Loucy (cell line): ENCODE data around the gene POLR2H.

Source experiments
- H2AFZ ChIP-seq: fragments of 200-600 bp; sonication (generic); 2 replicates; pipeline ENCODE4 v1.6.0; 2016; ENCODE audit warnings: antibody characterized with exemption, mild to moderate bottlenecking, low read length, moderate library complexity
- H3F3A ChIP-seq: fragments of 200-600 bp; 2 replicates; pipeline ENCODE4 v1.6.0; 2016; ENCODE audit warnings: antibody characterized with exemption, low read depth, mild to moderate bottlenecking
- H3K27me3 ChIP-seq: fragments of 200-600 bp; sonication (generic); 2 replicates; pipeline ENCODE4 v1.6.1; 2014; ENCODE audit warnings: low read length, mild to moderate bottlenecking; ENCODE audit not compliant: insufficient read depth, poor library complexity, severe bottlenecking
- H3K36me3 ChIP-seq: fragments of 200-600 bp; sonication (generic); 2 replicates; pipeline ENCODE4 v1.6.1; 2016; ENCODE audit warnings: low read length; ENCODE audit not compliant: insufficient read depth
- H3K4me1 ChIP-seq: fragments of 200-600 bp; sonication (generic); 2 replicates; pipeline ENCODE4 v1.5.1; 2014; ENCODE audit warnings: low read length, mild to moderate bottlenecking; ENCODE audit not compliant: insufficient read depth, poor library complexity, severe bottlenecking
- H3K4me2 ChIP-seq: fragments of 200-600 bp; sonication (generic); 2 replicates; pipeline ENCODE4 v1.6.0; 2014; ENCODE audit warnings: antibody characterized with exemption, low read length, low read depth, mild to moderate bottlenecking; ENCODE audit not compliant: poor library complexity, severe bottlenecking
- H3K4me3 ChIP-seq: fragments of 200-600 bp; sonication (generic); 2 replicates; pipeline ENCODE4 v1.5.1; 2014; ENCODE audit warnings: low read length, mild to moderate bottlenecking, mixed read lengths; ENCODE audit not compliant: poor library complexity, severe bottlenecking
- H3K79me2 ChIP-seq: fragments of 200-600 bp; sonication (generic); 2 replicates; pipeline ENCODE4 v1.6.1; 2014; ENCODE audit warnings: low read length; ENCODE audit not compliant: insufficient read depth
- H3K9ac ChIP-seq: fragments of 200-600 bp; sonication (generic); 2 replicates; pipeline ENCODE4 v1.6.0; 2014; ENCODE audit warnings: mild to moderate bottlenecking, low read depth, low read length, moderate library complexity; ENCODE audit not compliant: poor library complexity, severe bottlenecking
- H3K9me2 ChIP-seq: fragments of 200-600 bp; sonication (generic); replicated peaks from 2 replicates; pipeline ENCODE4 v1.6.1; 2016; ENCODE audit warnings: low read depth, low read length, mixed read lengths
- H3K9me3 ChIP-seq: fragments of 200-600 bp; sonication (generic); 2 replicates; pipeline ENCODE4 v1.6.1; 2014; ENCODE audit warnings: mild to moderate bottlenecking, antibody characterized with exemption, low read length, low read depth; ENCODE audit not compliant: insufficient read depth
- H4K20me1 ChIP-seq: fragments of 200-600 bp; sonication (generic); 2 replicates; pipeline ENCODE4 v1.6.0; 2014; ENCODE audit warnings: antibody characterized with exemption, low read length, mild to moderate bottlenecking; ENCODE audit not compliant: insufficient read depth, poor library complexity, severe bottlenecking
- CTCF ChIP-seq: fragments of 200-600 bp; sonication (generic); conservative IDR thresholded peaks from 2 replicates; pipeline ENCODE4 v1.5.1; 2014; ENCODE audit warnings: mild to moderate bottlenecking, antibody characterized with exemption, low read length
- EZH2phosphoT487 ChIP-seq: fragments of 200-600 bp; IDR thresholded peaks from 2 replicates; pipeline ENCODE4 v1.6.1; 2018; ENCODE audit warnings: antibody characterized with exemption, mild to moderate bottlenecking, moderate library complexity, borderline replicate concordance

POLR2H gene

GRCh38 chr3:184334470-184335158, 26.9 kb upstream of the POLR2H start:
- Histone ChIP-seq H3K9ac (no peak overlapping the region), H3K36me3 (peaks cover 57% of the 10 kb centered on the region; the same call in 1 of the 2 replicates), H2AFZ (no peak overlapping the region)

GRCh38 chr3:184335291-184335660, 26.2 kb upstream of the POLR2H start:
- H3K4me3 ChIP-seq = no peak overlapping the region

More at GRCh38 chr3:184334470-184335158, 26.9 kb upstream of the POLR2H start:
- Histone ChIP-seq H3K4me2 (no peak overlapping the region), H3F3A (no peaks in the 10 kb centered on the region), H3K9me2 (no peaks in the 10 kb centered on the region), H3K9me3 (no peaks in the 10 kb centered on the region), H3K27me3 (no peaks in the 10 kb centered on the region), H3K79me2 (no peaks in the 10 kb centered on the region), H3K4me3 (no peak overlapping the region), H3K4me1 (no peaks in the 10 kb centered on the region), H4K20me1 (peaks cover 21% of the 10 kb centered on the region)
- TF ChIP-seq EZH2phosphoT487 = no peak
- no peak for TF ChIP-seq CTCF

GRCh38 chr3:184335661-184336546, 25.6 kb upstream of the POLR2H start:
- H3K4me2 ChIP-seq = no peak overlapping the region
- no peak overlapping the region for H3K9ac ChIP-seq
- H3K27me3 ChIP-seq = no peaks in the 10 kb centered on the region
- H3K4me1 ChIP-seq = peaks cover under 1% of the 10 kb centered on the region
- no peak overlapping the region for H2AFZ ChIP-seq
- H3K79me2 ChIP-seq = no peaks in the 10 kb centered on the region
- H3K9me3 ChIP-seq = no peaks in the 10 kb centered on the region
- H4K20me1 ChIP-seq = peaks cover 21% of the 10 kb centered on the region
- H3K9me2 ChIP-seq = no peaks in the 10 kb centered on the region
- TF ChIP-seq CTCF = no peak
- TF ChIP-seq EZH2phosphoT487 = no peak
- peaks cover 48% of the 10 kb centered on the region; the same call in 1 of the 2 replicates for H3K36me3 ChIP-seq
- no peaks in the 10 kb centered on the region for H3F3A ChIP-seq
- H3K4me3 ChIP-seq = no peak overlapping the region

More at GRCh38 chr3:184335291-184335660, 26.2 kb upstream of the POLR2H start:
- Histone ChIP-seq H3K9me3 (no peaks in the 10 kb centered on the region), H3K9me2 (no peaks in the 10 kb centered on the region), H3K9ac (no peak overlapping the region), H3K79me2 (no peaks in the 10 kb centered on the region), H4K20me1 (peaks cover 21% of the 10 kb centered on the region), H3K4me2 (no peak overlapping the region), H3K36me3 (peaks cover 52% of the 10 kb centered on the region; the same call in 1 of the 2 replicates), H2AFZ (no peak overlapping the region), H3K4me1 (no peaks in the 10 kb centered on the region), H3F3A (no peaks in the 10 kb centered on the region), H3K27me3 (no peaks in the 10 kb centered on the region)
- TF ChIP-seq EZH2phosphoT487 = no peak
- no peak for TF ChIP-seq CTCF
